Heart left ventricle (tissue), 16 donors: ENCODE results near the gene PCDHGA1. TPM values are rescaled to one million over a fixed set of nuclear protein-coding genes. Genes with fewer than 3 reads are reported as not detected.
"Not testable (repeated sequence)": the region's sequence is repeated elsewhere in the genome, so short reads cannot be mapped to it uniquely, and the experiment has no call there.

Source experiments
- ATAC-seq, 4 donors: fragments of 200-7000 bp; cut with Tn5 transposase; one replicate each; pipeline ENCODE4 v1.9.1; 2020 to 2022; ENCODE audit warnings: moderate library complexity in 4 of 4, mild to moderate bottlenecking in 3 of 4, moderate number of reproducible peaks in 1 of 4
- DNase-seq, 5 donors: peaks; one replicate each; pipeline ENCODE4 v3.0.0-alpha.2; 2020
- H3K27ac ChIP-seq, 12 donors: fragments of 200-600 bp; sonication (generic) in 4 of 12; one replicate each; pipeline versions ENCODE4 v1.5.0 to v1.8.0; 2016 to 2022; ENCODE audit warnings: mild to moderate bottlenecking in 2 of 12
- H3K27me3 ChIP-seq, 9 donors: fragments of 200-600 bp; sonication (generic) in 2 of 9; one replicate each; pipeline versions ENCODE4 v1.5.1 to v1.8.0; 2016 to 2022; ENCODE audit warnings: mild to moderate bottlenecking in 3 of 9
- H3K36me3 ChIP-seq, 9 donors: fragments of 200-600 bp; sonication (generic) in 2 of 9; one replicate each; pipeline versions ENCODE4 v1.5.0 to v1.8.0; 2018 to 2022; ENCODE audit warnings: mild to moderate bottlenecking in 2 of 9
- H3K4me1 ChIP-seq, 12 donors: fragments of 200-600 bp; sonication (generic) in 4 of 12; one replicate each; pipeline versions ENCODE4 v1.5.0 to v1.8.0; 2016 to 2022; ENCODE audit warnings: mild to moderate bottlenecking in 3 of 12
- H3K4me3 ChIP-seq, 12 donors: fragments of 200-600 bp; sonication (generic) in 4 of 12; one replicate each; pipeline versions ENCODE4 v1.5.0 to v1.8.0; 2017 to 2022; ENCODE audit warnings: mild to moderate bottlenecking in 9 of 12, moderate library complexity in 4 of 12
- H3K9me3 ChIP-seq, 12 donors: fragments of 200-600 bp; sonication (generic) in 4 of 12; one replicate each; pipeline versions ENCODE4 v1.5.0 to v1.8.0; 2016 to 2022; ENCODE audit warnings: mild to moderate bottlenecking in 1 of 12
- POLR2A ChIP-seq, 2 donors: fragments of 450-650 bp; IDR thresholded peaks; one replicate each; pipeline ENCODE4 v1.6.1; 2017; ENCODE audit warnings: antibody characterized with exemption in 2 of 2, mild to moderate bottlenecking in 2 of 2, moderate library complexity in 2 of 2
- WGBS, 4 donors: extraction: QIAGEN DNeasy Blood & Tissue Kit in 2 of 4; methylation state at CpG; one replicate each; pipeline versions ENCODE4 v1.1.5 to v1.1.7; 2013 to 2018; 5-methylcytosine and 5-hydroxymethylcytosine counted together
- intact Hi-C, 10 donors: fragments of 100-400 bp; cut with DNase I; formaldehyde crosslinking; loops; one replicate each; pipeline versions ENCODE4 v1.11.1 to v1.14.2; 2022
- polyA plus RNA-seq, 2 donors: library from polyadenylated mRNA; stranded (reverse); fragments of 200-250 nt; gene quantifications; one replicate each; pipeline ENCODE4 v1.2.3, GENCODE V29; 2013
- total RNA-seq, 9 donors: library from RNA; depleted of rRNA in 2 of 9; stranded (reverse); fragments of >200 nt in 2 of 9; fragmentation: NEBNext Ultra II Directional in 3 of 9; extraction: Animal tissue kit (Norgen Biotek cat#: 25700) in 3 of 9; gene quantifications; one replicate each; pipeline versions ENCODE4 v1.1.0 to v1.2.4, GENCODE V29; 2016 to 2023
- TF ChIP-seq, protein P1 (sequence below), 12 donors: fragments of 200-600 bp; sonication (generic) in 4 of 12; IDR thresholded peaks; one replicate each; pipeline versions ENCODE4 v1.5.0 to v1.8.0; 2018 to 2022; ENCODE audit warnings: antibody characterized with exemption in 12 of 12, mild to moderate bottlenecking in 5 of 12
- donor health status: ischemic (EF 13 %, LVEDD 7.1; RV severe dilation, severe dysfunction).
- donor health status: healthy with polysubstance abuse.
- donor health status: DM: no; HTN: yes; CAD: no.
- donor health status: DM: no; HTN: no; CAD: no.
- donor health status: ischemic (EF 25% LVEDD 6.9; RV normal size, moderate dysfunction).
- donor health status: ischemic (EF 25% LVEDD 5.7; RV mildly dilated, moderate dysfunction).
- donor health status: healthy.
- donor health status: DM: yes; HTN: yes; CAD: no.
- donor health status: ischemic (EF 35%, LVEDD 5.7; RV mildly dilated, moderate dysfunction).
- donor health status: nonischemic (EF 11% LVEDD 7.7; RV severe dilation, severe dysfunction).
- donor health status: DM: yes; HTN: yes; CAD: no.
- donor health status: PGD.
- donor health status: ischemic (EF 29% LVEDD 5.4; RV normal size, mild dysfunction).
- donor health status: nonischemic (EF 23%, LVEDD 6.1; RV moderate dilation, normal function).

Gene PCDHGA1
- total and polyA plus RNA-seq, 11 donors: 1.3 to 4.9 (median 3.1) TPM

GRCh38 chr5:141384471-141385267 lies 54.4 kb downstream of the PCDHGA1 start:
- no peak overlapping the region for H3K4me3 ChIP-seq
- H3K9me3 ChIP-seq: peaks cover 0 to 96% (median 56%) of the 10 kb centered on the region in 12 donors
- ATAC-seq (no peak), DNase-seq (no peak)
- 51 to 69% (median 59%) methylated on average over 14 to 43 of the region's 43 CpGs for WGBS, 4 donors
- intact Hi-C loops: no loop called here
- no peak for TF ChIP-seq POLR2A (IDR thresholded peaks at IDR 0.05)
- TF ChIP-seq, protein P1, sequence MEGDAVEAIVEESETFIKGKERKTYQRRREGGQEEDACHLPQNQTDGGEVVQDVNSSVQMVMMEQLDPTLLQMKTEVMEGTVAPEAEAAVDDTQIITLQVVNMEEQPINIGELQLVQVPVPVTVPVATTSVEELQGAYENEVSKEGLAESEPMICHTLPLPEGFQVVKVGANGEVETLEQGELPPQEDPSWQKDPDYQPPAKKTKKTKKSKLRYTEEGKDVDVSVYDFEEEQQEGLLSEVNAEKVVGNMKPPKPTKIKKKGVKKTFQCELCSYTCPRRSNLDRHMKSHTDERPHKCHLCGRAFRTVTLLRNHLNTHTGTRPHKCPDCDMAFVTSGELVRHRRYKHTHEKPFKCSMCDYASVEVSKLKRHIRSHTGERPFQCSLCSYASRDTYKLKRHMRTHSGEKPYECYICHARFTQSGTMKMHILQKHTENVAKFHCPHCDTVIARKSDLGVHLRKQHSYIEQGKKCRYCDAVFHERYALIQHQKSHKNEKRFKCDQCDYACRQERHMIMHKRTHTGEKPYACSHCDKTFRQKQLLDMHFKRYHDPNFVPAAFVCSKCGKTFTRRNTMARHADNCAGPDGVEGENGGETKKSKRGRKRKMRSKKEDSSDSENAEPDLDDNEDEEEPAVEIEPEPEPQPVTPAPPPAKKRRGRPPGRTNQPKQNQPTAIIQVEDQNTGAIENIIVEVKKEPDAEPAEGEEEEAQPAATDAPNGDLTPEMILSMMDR (IDR thresholded peaks at IDR 0.05): no peak
- H3K27me3 ChIP-seq: peaks cover 0 to 36% (median 0%) of the 10 kb centered on the region in 9 donors
- H3K4me1 ChIP-seq: peaks cover 0 to 4% (median 0%) of the 10 kb centered on the region in 12 donors
- peaks cover 0 to 28% (median 0%) of the 10 kb centered on the region in 9 donors for H3K36me3 ChIP-seq
- H3K27ac ChIP-seq: no peak overlapping the region

DNA sequence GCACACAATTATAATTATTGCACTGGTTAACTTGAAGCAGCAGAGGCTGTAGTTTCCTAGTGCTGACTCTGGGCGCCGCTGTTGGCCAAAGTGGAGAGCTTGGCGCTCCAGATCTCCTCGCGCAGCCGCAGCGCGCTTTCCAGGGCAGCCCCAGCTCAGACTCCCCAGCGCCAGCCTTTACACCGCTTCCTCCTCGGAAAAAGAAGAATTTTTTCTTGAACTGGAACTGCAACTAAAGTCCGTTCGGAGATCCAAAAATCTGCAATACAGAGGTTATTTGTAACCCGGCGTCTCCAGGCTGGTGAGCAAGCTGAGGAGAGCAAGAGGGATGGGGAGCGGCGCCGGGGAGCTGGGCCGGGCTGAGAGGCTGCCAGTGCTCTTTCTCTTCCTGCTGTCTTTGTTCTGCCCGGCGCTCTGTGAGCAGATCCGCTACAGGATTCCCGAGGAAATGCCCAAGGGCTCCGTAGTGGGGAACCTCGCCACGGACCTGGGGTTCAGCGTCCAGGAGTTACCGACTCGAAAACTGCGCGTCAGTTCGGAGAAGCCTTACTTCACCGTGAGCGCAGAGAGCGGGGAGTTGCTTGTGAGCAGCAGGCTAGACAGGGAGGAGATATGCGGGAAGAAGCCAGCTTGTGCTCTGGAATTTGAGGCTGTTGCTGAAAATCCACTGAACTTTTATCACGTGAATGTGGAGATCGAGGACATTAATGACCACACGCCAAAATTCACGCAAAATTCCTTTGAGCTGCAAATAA lies 57.4 kb downstream of the PCDHGA1 start, which contains the start of gene PCDHGB4:
Gene PCDHGB4 (plus strand): TSS at position 142 of the 755 bp plus-strand sequence. CDS start 187 bp downstream, at position 329.
- DNase-seq (peak in 1 of 5 donors; percentile 54), ATAC-seq (peak; percentile 83 to 94 (median 88))
- 13 to 20% (median 18%) methylated on average over 19 to 23 of the region's 40 CpGs for WGBS, 4 donors
- Histone ChIP-seq H3K27me3 (peaks cover 0 to 42% (median 0%) of the 10 kb centered on the region in 9 donors), H3K4me3 (peak within 1 kb of the TSS in 9 of 12 donors; percentile 30 to 48 (median 40)), H3K36me3 (peaks cover 0 to 22% (median 0%) of the 10 kb centered on the region in 9 donors), H3K9me3 (peaks cover 0 to 96% (median 63%) of the 10 kb centered on the region in 12 donors)
- TF ChIP-seq, protein P1 (IDR thresholded peaks at IDR 0.05): peak; percentile 21 to 64 (median 54)
- intact Hi-C loops, H3K27ac ChIP-seq, H3K4me1 ChIP-seq: not testable (repeated sequence)

DNA sequence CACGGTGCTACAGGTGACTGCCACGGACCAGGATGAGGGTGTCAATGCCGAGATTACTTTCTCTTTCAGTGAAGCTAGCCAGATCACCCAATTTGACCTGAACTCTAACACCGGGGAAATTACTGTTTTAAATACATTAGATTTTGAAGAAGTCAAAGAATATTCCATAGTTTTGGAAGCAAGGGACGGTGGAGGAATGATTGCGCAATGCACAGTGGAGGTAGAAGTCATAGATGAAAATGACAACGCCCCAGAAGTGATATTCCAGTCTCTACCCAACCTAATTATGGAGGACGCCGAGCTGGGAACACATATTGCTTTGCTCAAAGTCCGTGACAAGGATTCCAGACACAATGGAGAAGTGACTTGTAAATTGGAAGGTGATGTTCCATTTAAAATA lies 58.3 kb downstream of the PCDHGA1 start:
- DNase-seq (no peak), ATAC-seq (no peak)
- peaks cover 0 to 8% (median 0%) of the 10 kb centered on the region in 12 donors for H3K4me1 ChIP-seq
- H3K9me3 ChIP-seq: peaks cover 0 to 96% (median 65%) of the 10 kb centered on the region in 12 donors
- H3K27ac ChIP-seq: no peak overlapping the region
- peaks cover 0 to 23% (median 0%) of the 10 kb centered on the region in 9 donors for H3K36me3 ChIP-seq
- intact Hi-C loops: no loop called here
- 54 to 64% (median 61%) methylated on average over 10 of the region's 10 CpGs for WGBS, 4 donors
- H3K27me3 ChIP-seq: peaks cover 0 to 35% (median 0%) of the 10 kb centered on the region in 9 donors
- no peak overlapping the region for H3K4me3 ChIP-seq
- TF ChIP-seq, protein P1 (IDR thresholded peaks at IDR 0.05): no peak
- TF ChIP-seq POLR2A (IDR thresholded peaks at IDR 0.05): no peak
